ENCODE results near the gene KSR1. TPM values are rescaled to one million over a fixed set of nuclear protein-coding genes. Genes with fewer than 3 reads are reported as not detected.
"Not testable (repeated sequence)": the region's sequence is repeated elsewhere in the genome, so short reads cannot be mapped to it uniquely, and the experiment has no call there.

The KSR1 gene
- polyA plus RNA-seq, 4 donors: 34.9 to 88.9 (median 57.6) TPM

- no peak for DNase-seq (ENCODE audit: low read depth in 4 of 4, low spot score in 2 of 4)
Observed at GRCh38 chr17:27451906-27452305, 4.3 kb upstream of the KSR1 start.

- DNase-seq (ENCODE audit: low read depth in 4 of 4, low spot score in 2 of 4): no peak
Observed at GRCh38 chr17:27452828-27453227, 3.4 kb upstream of the KSR1 start.

DNA sequence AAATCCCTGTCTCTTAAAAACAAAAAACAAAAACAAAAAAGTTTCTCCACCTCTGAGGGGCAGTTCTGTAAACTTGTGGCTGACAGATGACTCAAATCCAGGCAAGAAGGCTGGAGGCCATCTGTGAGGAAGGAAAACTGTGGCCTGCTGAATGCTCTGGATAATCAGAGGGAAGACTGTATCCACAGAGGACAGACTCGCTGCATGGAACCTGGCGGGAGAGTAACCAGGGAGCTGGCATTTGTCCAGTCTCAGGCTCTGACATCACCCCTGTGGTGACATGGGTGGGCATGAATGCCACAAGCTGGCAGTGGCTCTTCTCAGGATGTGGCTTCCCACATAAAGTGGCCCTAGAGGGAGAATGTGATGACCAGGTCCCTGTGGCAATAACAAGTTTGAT lies 2.8 kb upstream of the KSR1 start:
- DNase-seq (ENCODE audit: low read depth in 4 of 4, low spot score in 2 of 4): no peak

DNA sequence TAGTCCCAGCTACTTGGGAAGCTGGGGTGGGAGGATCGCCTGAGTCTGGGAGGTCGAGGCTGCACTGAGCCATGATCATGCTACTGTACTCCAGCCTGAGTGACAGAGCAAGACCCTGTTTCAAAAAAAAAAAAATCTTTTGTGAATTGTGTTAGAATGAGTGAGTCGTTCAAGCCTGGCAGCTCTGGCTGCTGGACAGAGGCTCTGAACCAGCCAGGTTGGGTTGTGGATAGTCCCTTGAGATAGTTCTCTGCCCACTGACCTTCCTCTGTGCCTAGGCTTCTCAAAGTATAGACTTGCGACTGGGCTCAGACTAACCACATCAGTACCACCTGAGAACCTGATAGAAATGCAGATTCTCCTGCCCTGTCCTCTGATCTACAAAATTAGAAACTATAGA lies 2.2 kb upstream of the KSR1 start:
- DNase-seq (ENCODE audit: low read depth in 4 of 4, low spot score in 2 of 4): no peak

DNA sequence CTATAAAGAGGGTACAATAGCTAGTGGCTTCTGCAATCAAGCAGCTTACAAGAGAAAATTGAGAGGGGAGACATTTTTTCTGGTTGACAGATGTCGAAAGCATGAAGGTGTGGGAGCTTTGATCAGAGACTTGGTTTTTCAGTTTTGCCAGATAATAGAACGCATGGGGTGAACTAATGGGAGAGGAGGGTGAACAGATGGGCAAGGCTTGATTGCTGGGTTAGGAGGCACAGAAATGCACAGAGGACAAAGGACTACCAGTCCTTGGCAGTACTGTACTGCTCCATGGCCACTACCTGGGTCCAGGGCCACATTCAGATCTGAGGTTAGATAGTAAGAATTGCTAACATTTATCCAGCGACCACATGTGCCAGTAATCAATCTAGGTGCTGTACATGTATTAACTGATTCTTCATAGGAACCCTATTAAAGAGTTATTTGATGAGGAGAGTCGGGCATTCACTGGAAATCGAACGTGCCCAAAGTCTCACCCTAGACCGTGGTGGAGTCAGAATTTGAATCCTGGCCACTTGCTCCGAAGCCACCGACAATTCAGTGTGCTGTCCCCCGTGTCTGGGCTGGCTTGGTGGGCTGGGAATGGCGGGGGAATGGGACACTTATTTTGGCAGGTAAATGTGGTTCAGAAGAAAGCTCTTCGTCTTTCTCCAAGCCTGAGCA lies 873 bp upstream of the KSR1 start:
- DNase-seq (ENCODE audit: low read depth in 4 of 4, low spot score in 2 of 4): no peak

- no peak for DNase-seq (ENCODE audit: low read depth in 4 of 4, low spot score in 2 of 4)
Observed at GRCh38 chr17:27456681-27457359, 572 bp downstream of the KSR1 start.

- DNase-seq (ENCODE audit: low read depth in 4 of 4, low spot score in 2 of 4): no peak
Observed at GRCh38 chr17:27457360-27457715, 1.1 kb downstream of the KSR1 start.

DNA sequence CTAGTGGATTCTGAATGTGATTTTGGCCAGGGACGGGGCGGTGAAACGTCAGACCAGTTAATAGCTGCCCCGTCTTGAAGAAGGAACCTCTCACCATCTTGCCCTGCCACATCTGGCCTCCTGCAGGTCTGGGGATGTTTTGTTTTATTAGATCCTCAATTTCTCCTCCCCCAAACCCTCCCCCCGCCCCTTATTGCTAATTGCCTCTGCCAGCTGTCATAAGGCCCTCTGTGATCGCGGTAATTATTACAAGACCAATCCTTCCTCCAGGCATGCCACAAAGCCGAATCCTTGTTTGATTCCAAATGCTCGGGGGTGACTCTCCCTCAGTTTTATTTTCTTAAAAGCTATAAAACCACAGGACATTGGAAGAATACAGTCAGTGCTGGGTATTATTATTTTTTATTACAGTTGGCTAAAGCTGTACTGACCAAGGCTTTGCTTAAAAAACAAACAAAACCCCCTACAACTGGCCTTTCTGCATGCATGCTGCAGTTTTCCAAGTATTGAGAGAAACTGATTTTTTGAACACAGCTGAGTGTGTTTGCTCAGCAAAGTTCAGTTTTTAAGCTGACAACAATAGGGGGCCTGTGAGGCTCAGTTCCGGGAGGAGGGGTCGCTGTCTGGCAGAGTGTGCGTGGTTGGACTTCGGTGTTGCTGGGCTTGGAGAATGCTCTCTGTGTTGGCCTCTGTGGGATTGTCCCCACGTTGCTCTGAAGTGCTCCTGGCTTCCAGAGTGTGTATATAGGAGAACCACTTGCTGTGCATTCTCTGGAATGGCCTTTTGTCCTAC lies 1.7 kb downstream of the KSR1 start:
- no peak for DNase-seq (ENCODE audit: low read depth in 4 of 4, low spot score in 2 of 4)

DNA sequence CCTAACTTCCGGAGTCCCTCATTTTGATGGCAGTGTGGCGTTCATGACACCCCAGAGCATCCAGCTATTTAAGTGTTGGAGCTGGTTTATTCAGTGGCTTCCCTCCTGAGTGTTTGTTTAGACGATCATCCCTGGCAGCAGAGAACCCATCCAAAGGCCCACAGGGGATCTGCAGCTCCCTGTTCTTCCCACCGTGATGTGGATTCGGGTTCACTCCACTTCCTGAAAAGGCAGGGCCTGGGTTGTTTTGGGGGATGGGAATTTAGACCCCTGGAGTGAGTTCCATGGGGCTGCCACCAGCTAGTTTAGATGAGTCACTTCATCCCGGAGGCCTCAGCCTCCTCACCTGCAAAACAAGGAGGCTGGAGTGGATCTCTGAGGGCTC lies 2.3 kb downstream of the KSR1 start:
- no peak for DNase-seq (ENCODE audit: low read depth in 4 of 4, low spot score in 2 of 4)

DNA sequence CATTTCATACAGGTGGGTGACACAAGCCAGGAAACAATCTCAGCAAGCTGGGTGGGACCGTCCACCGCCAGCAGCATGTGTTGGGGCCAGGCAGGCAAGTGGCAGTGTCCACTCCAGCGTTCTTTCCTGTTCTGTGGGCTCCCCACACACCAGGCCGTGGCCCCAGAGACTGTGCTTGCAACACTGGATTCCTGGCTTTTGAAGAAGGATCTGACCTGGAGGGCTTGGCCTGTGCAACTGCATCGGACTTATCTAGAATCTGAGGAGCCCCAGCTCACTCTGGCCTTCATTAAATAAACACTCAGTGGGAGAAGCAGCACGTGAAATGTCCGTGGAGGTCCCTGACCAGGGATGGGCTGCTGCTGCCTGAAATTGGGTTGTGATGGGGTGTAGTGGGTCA lies 3.2 kb downstream of the KSR1 start:
- no peak for DNase-seq (ENCODE audit: low read depth in 4 of 4, low spot score in 2 of 4)

- no peak for DNase-seq (ENCODE audit: low read depth in 4 of 4, low spot score in 2 of 4)
Observed at GRCh38 chr17:27460196-27460725, 4.0 kb downstream of the KSR1 start.

- DNase-seq (ENCODE audit: low read depth in 4 of 4, low spot score in 2 of 4): no peak
Observed at GRCh38 chr17:27461192-27461859, 5.1 kb downstream of the KSR1 start.

DNA sequence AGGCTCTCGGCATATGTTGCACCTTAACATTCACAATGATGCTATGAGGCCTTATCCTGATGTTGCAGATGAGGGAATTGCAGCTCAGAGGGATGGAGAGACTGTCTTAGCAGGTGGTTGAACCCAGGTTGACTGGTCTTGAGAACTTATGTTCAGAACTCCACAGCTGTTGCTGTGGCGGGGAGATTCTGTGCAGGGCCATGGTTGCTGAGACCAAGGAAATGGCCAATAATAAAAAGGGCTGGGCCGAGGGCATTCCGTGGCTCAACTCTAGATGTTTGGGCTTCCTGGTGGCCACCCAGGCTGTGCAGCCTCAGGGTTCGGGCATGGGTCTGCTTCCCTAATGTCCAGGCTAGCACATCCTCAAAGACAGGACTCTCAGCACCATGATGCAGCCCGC lies 5.9 kb downstream of the KSR1 start:
- no peak for DNase-seq (ENCODE audit: low read depth in 4 of 4, low spot score in 2 of 4)

GRCh38 chr17:27462714-27463113 lies 6.5 kb downstream of the KSR1 start:
- DNase-seq (ENCODE audit: low read depth in 4 of 4, low spot score in 2 of 4): no peak

- no peak for DNase-seq (ENCODE audit: low read depth in 4 of 4, low spot score in 2 of 4)
Observed at GRCh38 chr17:27463235-27463677, 7.0 kb downstream of the KSR1 start.

- not testable (repeated sequence) for DNase-seq (ENCODE audit: low read depth in 4 of 4, low spot score in 2 of 4)
Observed at GRCh38 chr17:27464019-27464418, 7.8 kb downstream of the KSR1 start.

DNA sequence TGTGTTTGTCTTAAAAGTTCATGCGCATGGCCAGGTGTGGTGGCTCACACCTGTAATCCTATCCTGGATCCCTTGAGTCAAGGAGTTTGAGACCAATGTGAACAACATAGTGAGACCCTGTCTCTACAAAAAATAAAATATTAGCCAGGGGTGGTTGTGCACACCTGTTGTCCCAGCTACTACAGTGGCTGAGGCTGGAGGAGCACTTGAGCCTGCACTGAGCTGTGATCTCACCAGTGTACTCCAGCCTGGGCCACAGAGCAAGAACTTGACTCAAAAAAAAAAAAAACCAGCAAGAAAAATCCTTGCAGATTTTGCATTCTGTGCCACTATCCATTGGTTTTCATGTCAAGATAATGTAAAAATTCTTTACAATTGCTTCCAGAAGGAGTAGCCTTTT lies 8.2 kb downstream of the KSR1 start:
- no peak for DNase-seq (ENCODE audit: low read depth in 4 of 4, low spot score in 2 of 4)

- DNase-seq (ENCODE audit: low read depth in 4 of 4, low spot score in 2 of 4): not testable (repeated sequence)
Observed at GRCh38 chr17:27465875-27466274, 9.6 kb downstream of the KSR1 start.

GRCh38 chr17:27466376-27466742 lies 10.1 kb downstream of the KSR1 start:
- no peak for DNase-seq (ENCODE audit: low read depth in 4 of 4, low spot score in 2 of 4)

DNA sequence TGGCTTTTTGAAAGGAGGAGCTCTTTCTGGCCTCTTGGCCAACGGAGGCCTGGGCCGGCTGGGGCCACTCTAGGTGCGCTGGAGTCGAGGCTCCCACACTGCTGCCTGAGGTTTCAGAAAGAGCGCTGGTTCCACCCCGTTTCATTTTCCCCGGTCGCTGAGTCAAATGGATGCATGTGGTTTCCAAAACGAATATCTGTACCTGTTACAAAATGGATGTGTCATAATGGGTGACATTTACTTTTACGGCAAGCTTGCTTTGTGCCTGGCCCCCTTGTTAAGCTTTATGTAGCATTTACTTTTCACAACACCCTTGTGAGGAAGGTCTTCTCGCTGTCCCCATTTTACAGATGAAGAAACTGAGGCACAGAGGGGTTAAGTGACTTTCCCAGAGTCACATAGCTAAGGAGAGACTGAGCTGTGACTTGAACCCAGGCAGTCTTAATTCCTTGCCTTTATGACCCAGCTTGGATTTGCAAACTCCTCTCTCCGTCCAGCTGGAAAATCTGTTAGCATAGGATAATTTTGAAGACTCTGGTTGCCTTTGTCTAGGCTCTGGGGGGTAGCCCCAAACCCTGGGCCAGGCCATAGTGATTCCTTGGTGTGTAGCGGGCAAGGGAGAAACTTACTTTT lies 10.6 kb downstream of the KSR1 start:
- no peak for DNase-seq (ENCODE audit: low read depth in 4 of 4, low spot score in 2 of 4)

GRCh38 chr17:27469256-27469655 lies 13.0 kb downstream of the KSR1 start:
- no peak for DNase-seq (ENCODE audit: low read depth in 4 of 4, low spot score in 2 of 4)

Data from left renal cortex interstitium (tissue), 4 donors.